Measurements from ENCODE around the gene DDX6.

Gene DDX6

GRCh38 chr11:118705791-118706545 lies 85.0 kb downstream of the DDX6 start:
- H3K36me3 ChIP-seq (ENCODE audit: control insufficient read depth, insufficient read depth, low read length): no peaks in the 10 kb centered on the region
- H3K4me3 ChIP-seq (ENCODE audit: low read length): no peak overlapping the region
- H3K4me1 ChIP-seq (ENCODE audit: control insufficient read depth, insufficient read depth, low read length): no peaks in the 10 kb centered on the region
- H3K27me3 ChIP-seq (ENCODE audit: control insufficient read depth, insufficient read depth, low read length): no peaks in the 10 kb centered on the region
- no peaks in the 10 kb centered on the region for H3K9me3 ChIP-seq (ENCODE audit: control insufficient read depth, low read length)
- H3K9ac ChIP-seq (ENCODE audit: low read length): no peak overlapping the region

DNA sequence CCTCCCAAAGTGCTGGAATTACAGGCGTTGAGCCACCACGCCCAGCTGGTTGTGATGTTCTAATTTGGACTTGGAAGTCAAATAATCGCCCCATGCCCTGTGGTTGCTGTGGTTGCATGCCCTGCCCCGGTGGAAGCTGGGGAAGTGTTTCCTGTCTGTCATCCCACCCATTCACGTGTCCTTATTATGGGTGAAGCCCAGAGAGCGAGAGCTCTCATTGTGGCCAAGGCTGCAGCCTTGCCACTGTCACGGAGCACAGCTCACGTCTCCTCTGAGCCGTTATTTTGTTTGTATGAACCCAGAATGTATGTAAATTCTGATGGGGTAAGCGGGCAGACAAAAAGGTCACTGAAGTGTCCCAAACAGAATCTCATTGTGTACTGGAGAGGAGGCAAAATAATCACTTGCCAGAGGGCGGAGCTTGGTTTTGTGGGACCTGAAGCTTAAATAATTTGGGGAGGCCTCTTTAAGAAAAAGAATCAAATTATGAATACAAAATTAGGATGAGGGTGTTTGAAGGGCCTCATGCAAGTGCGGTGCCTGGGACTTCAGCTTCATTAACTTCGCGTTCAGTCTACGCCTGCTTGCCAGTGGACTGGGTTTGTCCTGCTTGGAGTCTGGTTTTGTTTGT lies 85.7 kb downstream of the DDX6 start:
- Histone ChIP-seq H3K9ac (ENCODE audit: low read length) (no peak overlapping the region), H3K9me3 (ENCODE audit: control insufficient read depth, low read length) (no peaks in the 10 kb centered on the region), H3K4me3 (ENCODE audit: low read length) (no peak overlapping the region), H3K4me1 (ENCODE audit: control insufficient read depth, insufficient read depth, low read length) (no peaks in the 10 kb centered on the region), H3K36me3 (ENCODE audit: control insufficient read depth, insufficient read depth, low read length) (no peaks in the 10 kb centered on the region), H3K27me3 (ENCODE audit: control insufficient read depth, insufficient read depth, low read length) (no peaks in the 10 kb centered on the region)

DNA sequence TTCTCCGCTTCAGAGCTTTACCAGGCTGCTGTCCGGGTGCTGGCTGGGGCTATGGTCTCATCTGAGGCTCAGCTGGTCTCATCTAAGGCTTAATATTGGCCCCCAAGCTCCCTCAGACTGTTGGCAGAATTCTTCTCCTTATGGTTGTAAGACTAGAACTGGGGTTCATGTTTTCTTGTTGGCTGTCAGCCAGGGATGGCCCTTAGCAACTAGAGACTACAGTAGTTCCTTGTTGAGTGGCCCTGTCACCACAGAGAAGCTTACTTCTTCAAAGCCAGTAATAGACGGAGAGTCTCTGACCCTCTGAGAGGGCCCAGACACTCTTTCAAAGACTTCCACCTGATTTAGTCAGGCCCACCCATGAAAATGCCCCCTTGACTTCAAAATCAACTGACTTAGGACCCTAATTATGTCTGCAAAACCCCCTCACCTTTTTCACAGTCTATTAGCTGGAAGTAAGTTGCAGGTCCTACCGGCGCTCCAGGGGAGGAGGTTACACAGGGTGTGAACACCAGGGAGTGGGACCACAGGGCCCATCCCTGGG lies 87.3 kb downstream of the DDX6 start:
- no peaks in the 10 kb centered on the region for H3K9me3 ChIP-seq (ENCODE audit: control insufficient read depth, low read length)
- no peaks in the 10 kb centered on the region for H3K36me3 ChIP-seq (ENCODE audit: control insufficient read depth, insufficient read depth, low read length)
- H3K27me3 ChIP-seq (ENCODE audit: control insufficient read depth, insufficient read depth, low read length): no peaks in the 10 kb centered on the region
- H3K4me3 ChIP-seq (ENCODE audit: low read length): no peak overlapping the region
- H3K9ac ChIP-seq (ENCODE audit: low read length): no peak overlapping the region
- H3K4me1 ChIP-seq (ENCODE audit: control insufficient read depth, insufficient read depth, low read length): no peaks in the 10 kb centered on the region

DNA sequence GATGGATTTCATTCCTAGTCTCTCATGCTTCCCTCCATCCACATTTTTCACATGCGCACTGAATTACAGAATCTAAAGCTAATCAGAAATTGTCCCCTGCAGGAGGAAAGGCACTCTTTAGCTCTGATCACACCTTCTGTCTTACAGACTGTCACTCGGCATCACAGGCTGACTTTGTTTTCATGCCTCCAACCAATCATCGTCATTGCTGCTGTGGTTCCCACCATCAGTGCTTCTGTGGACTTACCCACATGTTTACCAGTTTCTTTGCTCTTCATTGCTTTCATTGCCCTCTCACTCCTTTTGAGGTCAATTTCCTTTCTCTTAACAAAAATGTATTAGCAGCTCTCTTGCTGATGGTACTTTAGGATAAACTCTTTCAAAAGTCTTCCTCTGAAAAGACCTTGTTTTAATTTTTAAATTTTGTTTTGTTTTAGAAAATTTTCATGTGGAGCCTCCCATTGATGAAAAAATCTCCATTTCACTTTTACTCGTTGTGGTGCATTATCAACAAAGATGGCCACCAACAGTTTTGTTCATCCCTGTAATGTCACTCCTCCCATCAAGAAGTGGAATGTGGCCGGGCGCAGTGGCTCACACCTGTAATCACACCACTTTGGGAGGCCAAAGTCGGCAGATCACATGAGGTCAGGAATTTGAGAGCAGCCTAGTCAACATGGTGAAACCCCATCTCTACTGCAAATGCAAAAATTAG lies 91.3 kb downstream of the DDX6 start:
- H3K4me3 ChIP-seq (ENCODE audit: low read length): no peak overlapping the region
- H3K9ac ChIP-seq (ENCODE audit: low read length): no peak overlapping the region
- no peaks in the 10 kb centered on the region for H3K36me3 ChIP-seq (ENCODE audit: control insufficient read depth, insufficient read depth, low read length)
- H3K9me3 ChIP-seq (ENCODE audit: control insufficient read depth, low read length): no peaks in the 10 kb centered on the region
- no peaks in the 10 kb centered on the region for H3K27me3 ChIP-seq (ENCODE audit: control insufficient read depth, insufficient read depth, low read length)
- no peaks in the 10 kb centered on the region for H3K4me1 ChIP-seq (ENCODE audit: control insufficient read depth, insufficient read depth, low read length)

All from mucosa of stomach (tissue), 1 donor.